Measurements from ENCODE around the gene NEU1.

- TF ChIP-seq HMGXB4 (CRISPR knock-in tag; IDR thresholded peaks at IDR 0.05), result no peak
- TF ChIP-seq CTCF (IDR thresholded peaks at IDR 0.05), result no peak
- TF ChIP-seq ZBTB21 (CRISPR knock-in tag; IDR thresholded peaks at IDR 0.05; ENCODE audit: borderline replicate concordance), result no peak
- TF ChIP-seq TEAD1 (CRISPR knock-in tag; IDR thresholded peaks at IDR 0.05), result no peak
- TF ChIP-seq CREM (CRISPR knock-in tag; IDR thresholded peaks at IDR 0.05), result no peak
- TF ChIP-seq USF1 (CRISPR knock-in tag; IDR thresholded peaks at IDR 0.05), result no peak
- TF ChIP-seq MAX (CRISPR knock-in tag; IDR thresholded peaks at IDR 0.05), result no peak
- TF ChIP-seq NFE2L1 (CRISPR knock-in tag; IDR thresholded peaks at IDR 0.05), result no peak
- TF ChIP-seq TP53 (CRISPR knock-in tag; IDR thresholded peaks at IDR 0.05), result no peak
- TF ChIP-seq SMAD4 (CRISPR knock-in tag; IDR thresholded peaks at IDR 0.05), result no peak
Measured at GRCh38 chr6:31896856-31897611, 34.4 kb upstream of the NEU1 start.
